IMR-90 (cell line): ENCODE measurements around the gene PDILT. TPM values are rescaled to one million over a fixed set of nuclear protein-coding genes. Genes with fewer than 3 reads are reported as not detected.

Experiments used
- ATAC-seq: fragments of 200-7000 bp; cut with Tn5 transposase; 2 replicates; pipeline ENCODE4 v1.9.1; 2020; ENCODE audit warnings: low read depth, mild to moderate bottlenecking, moderate library complexity
- BruUV-seq: library from RNA; stranded (reverse); fragments of 400-500 nt; replicated peaks from 2 replicates; lab custom pipeline; 2021; lab: Mats Ljungman, UMichigan
- CTCF ChIA-PET: fragments of 300-600 bp; formaldehyde crosslinking; extraction: SDS; loops from one replicate; lab custom pipeline; 2021; ENCODE audit warnings: antibody characterized with exemption; lab: Yijun Ruan, JAX
- POLR2A ChIA-PET: fragments of 300-600 bp; sonication (Branson Sonifier 250); formaldehyde crosslinking; loops from one replicate; lab custom pipeline; 2022; ENCODE audit warnings: antibody characterized with exemption; ENCODE audit not compliant: unreplicated experiment; lab: Charles Lee
- DNase-seq: peaks from one replicate; pipeline ENCODE4 v3.0.0; 2013
- H2AFZ ChIP-seq: replicated peaks from 2 replicates; pipeline ENCODE3; 2013; ENCODE audit warnings: low read length, mild to moderate bottlenecking; ENCODE audit not compliant: poor library complexity
- H2AK5ac ChIP-seq: 2 replicates; pipeline ENCODE4 v1.6.1; 2013; ENCODE audit warnings: low read depth, low read length, inconsistent platforms
- H2AK9ac ChIP-seq: replicated peaks from 2 replicates; pipeline ENCODE3; 2013; ENCODE audit warnings: mild to moderate bottlenecking, low read depth, low read length, moderate library complexity; ENCODE audit not compliant: poor library complexity
- H2BK120ac ChIP-seq: 2 replicates; pipeline ENCODE4 v1.6.1; 2013; ENCODE audit warnings: low read depth, low read length, inconsistent platforms
- H2BK15ac ChIP-seq: 3 replicates; pipeline ENCODE4 v1.6.1; 2013; ENCODE audit warnings: low read depth, low read length, inconsistent platforms
- H2BK20ac ChIP-seq: 2 replicates; pipeline ENCODE4 v1.6.1; 2013; ENCODE audit warnings: low read depth, mild to moderate bottlenecking, inconsistent platforms, low read length, moderate library complexity
- H2BK5ac ChIP-seq: 2 replicates; pipeline ENCODE4 v1.6.1; 2013; ENCODE audit warnings: mild to moderate bottlenecking, low read depth, low read length, inconsistent platforms; ENCODE audit not compliant: poor library complexity, severe bottlenecking
- H3K14ac ChIP-seq: replicated peaks from 2 replicates; pipeline ENCODE4 v1.6.1; 2013; ENCODE audit warnings: low read depth, low read length, inconsistent platforms
- H3K18ac ChIP-seq: 2 replicates; pipeline ENCODE4 v1.6.1; 2013; ENCODE audit warnings: low read depth, low read length, control low read depth
- H3K23ac ChIP-seq: 2 replicates; pipeline ENCODE4 v1.6.1; 2013; ENCODE audit warnings: low read depth, low read length, inconsistent platforms
- H3K27ac ChIP-seq: 2 replicates; pipeline ENCODE4 v1.5.1; 2013; ENCODE audit warnings: mild to moderate bottlenecking, control low read depth, low read length; ENCODE audit not compliant: insufficient read depth
- H3K27me3 ChIP-seq: 2 replicates; pipeline ENCODE4 v1.6.1; 2013; ENCODE audit warnings: low read length; ENCODE audit not compliant: control insufficient read depth, insufficient read depth
- H3K36me3 ChIP-seq: 2 replicates; pipeline ENCODE4 v1.6.1; 2013; ENCODE audit warnings: low read length, mixed read lengths; ENCODE audit not compliant: control insufficient read depth, insufficient read depth
- H3K4ac ChIP-seq: 2 replicates; pipeline ENCODE4 v1.6.1; 2013; ENCODE audit warnings: low read depth, low read length, inconsistent platforms
- H3K4me1 ChIP-seq: 2 replicates; pipeline ENCODE4 v1.6.1; 2013; ENCODE audit warnings: low read length, mixed read lengths; ENCODE audit not compliant: control insufficient read depth, insufficient read depth
- H3K4me2 ChIP-seq: 2 replicates; pipeline ENCODE4 v1.6.1; 2013; ENCODE audit warnings: low read depth, mild to moderate bottlenecking, control low read depth, low read length, moderate library complexity
- H3K4me3 ChIP-seq: 2 replicates; pipeline ENCODE4 v1.5.1; 2013; ENCODE audit warnings: low read depth, mild to moderate bottlenecking, control low read depth, low read length, moderate library complexity; ENCODE audit not compliant: insufficient read depth
- H3K56ac ChIP-seq: 2 replicates; pipeline ENCODE4 v1.6.1; 2013; ENCODE audit warnings: low read length, inconsistent platforms; ENCODE audit not compliant: insufficient read depth; ENCODE audit errors: extremely low read depth
- H3K79me1 ChIP-seq, 2 experiments: 2 replicates each; pipeline ENCODE4 v1.6.1; 2013; ENCODE audit warnings: low read length in 2 of 2, inconsistent platforms in 1 of 2, low read depth in 1 of 2
- H3K9ac ChIP-seq: 2 replicates; pipeline ENCODE4 v1.6.1; 2013; ENCODE audit warnings: low read depth, low read length, control low read depth
- H3K9me1 ChIP-seq: 2 replicates; pipeline ENCODE4 v1.6.1; 2013; ENCODE audit warnings: low read length, inconsistent platforms; ENCODE audit not compliant: insufficient read depth
- H3K9me3 ChIP-seq: 2 replicates; pipeline ENCODE4 v1.6.1; 2013; ENCODE audit warnings: low read length; ENCODE audit not compliant: control insufficient read depth, insufficient read depth
- H4K20me1 ChIP-seq: 2 replicates; pipeline ENCODE4 v1.6.1; 2013; ENCODE audit warnings: low read length, inconsistent platforms; ENCODE audit not compliant: insufficient read depth
- H4K5ac ChIP-seq: 2 replicates; pipeline ENCODE4 v1.6.1; 2013; ENCODE audit warnings: mild to moderate bottlenecking, low read depth, low read length, control low read depth
- H4K8ac ChIP-seq, 2 experiments: 2 replicates each; pipeline ENCODE4 v1.6.1; 2013; ENCODE audit warnings: low read depth in 2 of 2, low read length in 2 of 2, control low read depth in 1 of 2, inconsistent platforms in 1 of 2
- H4K91ac ChIP-seq: 2 replicates; pipeline ENCODE4 v1.6.1; 2013; ENCODE audit warnings: low read depth, low read length, inconsistent platforms; ENCODE audit not compliant: insufficient read depth
- BHLHE40 ChIP-seq: fragments of 150-350 bp; IDR thresholded peaks from 2 replicates; pipeline ENCODE4 v1.6.1; 2016; ENCODE audit warnings: mild to moderate bottlenecking, low read depth, low read length
- CEBPB ChIP-seq: IDR thresholded peaks from 2 replicates; pipeline ENCODE4 v1.6.1; 2012; ENCODE audit warnings: low read depth, low read length, improper control_type of control experiment
- CHD1 ChIP-seq: IDR thresholded peaks from 2 replicates; pipeline ENCODE4 v1.6.1; 2012; ENCODE audit warnings: low read depth, low read length, improper control_type of control experiment
- CTCF ChIP-seq: conservative IDR thresholded peaks from 2 replicates; pipeline ENCODE4 v1.5.1; 2012; ENCODE audit warnings: mild to moderate bottlenecking, low read depth, low read length, improper control_type of control experiment
- ELK1 ChIP-seq: fragments of 150-350 bp; IDR thresholded peaks from 2 replicates; pipeline ENCODE4 v1.6.1; 2016; ENCODE audit warnings: low read depth, mild to moderate bottlenecking, low read length, moderate library complexity, borderline replicate concordance
- FOS ChIP-seq: fragments of 150-350 bp; IDR thresholded peaks from 2 replicates; pipeline ENCODE4 v1.6.1; 2016; ENCODE audit warnings: low read depth, low read length
- MAFK ChIP-seq: IDR thresholded peaks from 2 replicates; pipeline ENCODE4 v1.6.1; 2012; ENCODE audit warnings: low read depth, low read length, improper control_type of control experiment
- MAZ ChIP-seq: IDR thresholded peaks from 2 replicates; pipeline ENCODE4 v1.6.1; 2012; ENCODE audit warnings: low read depth, mild to moderate bottlenecking, low read length, improper control_type of control experiment, moderate library complexity, borderline replicate concordance
- MXI1 ChIP-seq: IDR thresholded peaks from 2 replicates; pipeline ENCODE4 v1.6.1; 2012; ENCODE audit warnings: low read depth, mild to moderate bottlenecking, low read length, moderate library complexity, borderline replicate concordance
- NFE2L2 ChIP-seq: fragments of 150-350 bp; IDR thresholded peaks from 2 replicates; pipeline ENCODE4 v1.6.1; 2016; ENCODE audit warnings: low read depth, mild to moderate bottlenecking, low read length
- POLR2A ChIP-seq: IDR thresholded peaks from 2 replicates; pipeline ENCODE4 v1.6.1; 2012; ENCODE audit warnings: mild to moderate bottlenecking, low read depth, low read length
- RAD21 ChIP-seq: IDR thresholded peaks from 2 replicates; pipeline ENCODE4 v1.6.1; 2012; ENCODE audit warnings: low read length, improper control_type of control experiment
- RCOR1 ChIP-seq: IDR thresholded peaks from 2 replicates; pipeline ENCODE4 v1.6.1; 2012; ENCODE audit warnings: mild to moderate bottlenecking, low read length, improper control_type of control experiment; ENCODE audit not compliant: insufficient replicate concordance
- RFX5 ChIP-seq: IDR thresholded peaks from 2 replicates; pipeline ENCODE4 v1.8.0; 2012; ENCODE audit warnings: low read depth, mild to moderate bottlenecking, low read length, moderate library complexity
- SMC3 ChIP-seq: fragments of 150-350 bp; IDR thresholded peaks from 2 replicates; pipeline ENCODE4 v1.6.1; 2016; ENCODE audit warnings: low read depth, mild to moderate bottlenecking, antibody characterized with exemption, low read length, moderate library complexity
- USF2 ChIP-seq: fragments of 150-350 bp; IDR thresholded peaks from 2 replicates; pipeline ENCODE4 v1.6.1; 2017; ENCODE audit warnings: mild to moderate bottlenecking, antibody characterized with exemption, low read length, low read depth
- WGBS, 2 experiments: methylation state at CpG; one replicate each; pipeline versions ENCODE4 v1.1.5 to v1.1.7; 2013; ENCODE audit warnings: missing lambda C conversion rate in 2 of 2; ENCODE audit not compliant: insufficient read length in 1 of 2; ENCODE audit errors: extremely low coverage in 2 of 2; 5-methylcytosine and 5-hydroxymethylcytosine counted together
- dilution Hi-C: fragments of 300-500 bp; cut with HindIII; formaldehyde crosslinking; loops from one replicate; pipeline ENCODE4 v1.14.3; 2018; ENCODE audit warnings: low sequenced_read_pairs; ENCODE audit not compliant: unreplicated experiment
- in situ Hi-C: fragments of 300-500 bp; cut with MboI; formaldehyde crosslinking; loops from 3 replicates; pipeline ENCODE4 v1.14.3; 2019; ENCODE audit warnings: low sequenced_read_pairs, inconsistent platforms, mixed read lengths
- intact Hi-C: fragments of 100-400 bp; cut with micrococcal nuclease; formaldehyde crosslinking; loops from 2 replicates; pipeline ENCODE4 v1.10.0; 2022
- polyA plus RNA-seq, 3 experiments: library from polyadenylated mRNA; depleted of rRNA; stranded (reverse); fragments of >200 nt; gene quantifications; 2 replicates each; pipeline ENCODE4 v1.2.3, GENCODE V29; 2012; ENCODE audit warnings: low replicate concordance in 1 of 3
- total RNA-seq: library from RNA; depleted of rRNA; stranded (reverse); fragments of >200 nt; gene quantifications from 2 replicates; pipeline ENCODE4 v1.2.3, GENCODE V29; 2012

Gene PDILT
- total and polyA plus RNA-seq, 2 of the 4 experiments (the other 2 are of a cell fraction): not detected

GRCh38 chr16:20352615-20353014 is 51.9 kb downstream of the PDILT start, which contains the start of gene UMOD:
Gene UMOD (minus strand): TSS chr16:20352715. CDS start chr16:20350737, 1,978 bp downstream.
- H2AFZ ChIP-seq: no peak within 1 kb of the TSS
- no peaks in the 10 kb centered on the region for H3K4me1 ChIP-seq
- H3K4me2 ChIP-seq: no peak within 1 kb of the TSS
- peaks cover 13% of the 10 kb centered on the region; the same call in 1 of the 2 replicates for H3K9me3 ChIP-seq
- H4K91ac ChIP-seq: no peak within 1 kb of the TSS
- H3K27me3 ChIP-seq: no peaks in the 10 kb centered on the region
- no peak for TF ChIP-seq ELK1
- no peak for TF ChIP-seq NFE2L2
- TF ChIP-seq FOS: no peak
- no peak for TF ChIP-seq RFX5
- TF ChIP-seq RAD21: no peak
- TF ChIP-seq CEBPB: no peak
- no peak for TF ChIP-seq POLR2A
- TF ChIP-seq MAFK: no peak
- TF ChIP-seq SMC3: no peak
- TF ChIP-seq USF2: no peak
- no peak for TF ChIP-seq BHLHE40
- no peak for TF ChIP-seq CTCF
- TF ChIP-seq CHD1: no peak
- no peak for TF ChIP-seq MXI1
- TF ChIP-seq MAZ: no peak
- TF ChIP-seq RCOR1: no peak
- no peak within 1 kb of the TSS for H3K14ac ChIP-seq
- H3K23ac ChIP-seq: no peak within 1 kb of the TSS
- no peak within 1 kb of the TSS for H3K27ac ChIP-seq
- no peak within 1 kb of the TSS for H3K9ac ChIP-seq
- H3K9me1 ChIP-seq: no peaks in the 10 kb centered on the region
- ChIA-PET POLR2A (no interaction called here), CTCF (no interaction called here)
- no peak within 1 kb of the TSS for H2BK120ac ChIP-seq
- no peak within 1 kb of the TSS for H2BK15ac ChIP-seq
- H2BK20ac ChIP-seq: no peak within 1 kb of the TSS
- BruUV-seq: no TSS peak
- dilution Hi-C loops (no loop called here), intact Hi-C loops (no loop called here), in situ Hi-C loops (no loop called here)
- H3K79me1 ChIP-seq: no peaks in the 10 kb centered on the region
- no peak within 1 kb of the TSS for H3K4ac ChIP-seq
- H2AK9ac ChIP-seq: no peak within 1 kb of the TSS
- 50% methylated on average over 2 of the region's 2 CpGs; no CpG with 5 or more reads in 1 of the 2 experiments for WGBS, 2 experiments
- ATAC-seq (no peak), DNase-seq (no peak)
- H3K56ac ChIP-seq: no peak within 1 kb of the TSS
- no peak within 1 kb of the TSS for H4K5ac ChIP-seq
- H4K20me1 ChIP-seq: no peaks in the 10 kb centered on the region
- no peak within 1 kb of the TSS for H3K4me3 ChIP-seq
- no peaks in the 10 kb centered on the region for H3K36me3 ChIP-seq
- no peak within 1 kb of the TSS for H2AK5ac ChIP-seq
- H3K18ac ChIP-seq: no peak within 1 kb of the TSS
- no peak within 1 kb of the TSS for H4K8ac ChIP-seq
- no peak within 1 kb of the TSS for H2BK5ac ChIP-seq
